Small intestine (tissue), 7 donors: ENCODE data around the gene CXCR5. TPM values are rescaled to one million over a fixed set of nuclear protein-coding genes. Genes with fewer than 3 reads are reported as not detected.
A peak's percentile ranks its signal among the peaks of the same experiment; 100 is the strongest.

Source experiments
- DNase-seq, 2 donors: peaks; one replicate each; pipeline versions ENCODE4 v3.0.0 to v3.0.0-alpha.2; 2013
- FAIRE-seq: peaks from 2 replicates; lab custom pipeline; 2012; peaks lifted over from hg19 to GRCh38; lab: Jason Lieb, UNC
- H3K27ac ChIP-seq, 3 donors: one replicate each; pipeline ENCODE4 v1.5.1; 2013; ENCODE audit warnings: low read length in 2 of 3, mild to moderate bottlenecking in 2 of 3, control low read depth in 1 of 3, inconsistent platforms in 1 of 3, low read depth in 1 of 3, moderate library complexity in 1 of 3
- H3K27me3 ChIP-seq, 3 donors: one replicate each; pipeline ENCODE4 v1.6.1; 2013; ENCODE audit warnings: low read length in 3 of 3, inconsistent platforms in 1 of 3; ENCODE audit not compliant: control insufficient read depth in 3 of 3, insufficient read depth in 3 of 3
- H3K36me3 ChIP-seq, 3 donors: one replicate each; pipeline ENCODE4 v1.6.1; 2013; ENCODE audit warnings: low read length in 3 of 3, inconsistent platforms in 1 of 3, low read depth in 1 of 3, mild to moderate bottlenecking in 1 of 3, moderate library complexity in 1 of 3; ENCODE audit not compliant: control insufficient read depth in 3 of 3, insufficient read depth in 2 of 3
- H3K4me1 ChIP-seq, 3 donors: one replicate each; pipeline ENCODE4 v1.6.1; 2013; ENCODE audit warnings: low read length in 2 of 3, inconsistent platforms in 1 of 3, low read depth in 1 of 3, mild to moderate bottlenecking in 1 of 3, moderate library complexity in 1 of 3; ENCODE audit not compliant: control insufficient read depth in 3 of 3, insufficient read depth in 2 of 3
- H3K4me3 ChIP-seq, 3 donors: one replicate each; pipeline ENCODE4 v1.5.1; 2013; ENCODE audit warnings: low read length in 3 of 3, control low read depth in 1 of 3, inconsistent platforms in 1 of 3, low read depth in 1 of 3, mild to moderate bottlenecking in 1 of 3, moderate library complexity in 1 of 3
- H3K9me3 ChIP-seq, 2 donors: one replicate each; pipeline ENCODE4 v1.6.1; 2013; ENCODE audit warnings: low read depth in 1 of 2, low read length in 1 of 2; ENCODE audit not compliant: control insufficient read depth in 2 of 2, insufficient read depth in 1 of 2
- WGBS, 3 donors: extraction: QIAGEN DNeasy Blood & Tissue Kit; methylation state at CpG; one replicate each; pipeline ENCODE4 v1.1.7; 2013; 5-methylcytosine and 5-hydroxymethylcytosine counted together
- polyA plus RNA-seq, 4 donors: library from polyadenylated mRNA; stranded (reverse) in 3 of 4; unstranded in 1 of 4; fragments of 200-250 nt in 3 of 4; fragments of 120-200 nt in 1 of 4; gene quantifications; one replicate each; pipeline versions ENCODE4 v1.2.1 to v1.2.3, GENCODE V29; 2013
- donor health status: healthy with polysubstance abuse.
- donor health status: control.
- donor health status: control.
- donor health status: Bipolar disorder and iron deficiency.
- donor health status: healthy.

The CXCR5 gene
- polyA plus RNA-seq, 4 donors: 0.15 to 0.61 (median 0.38) TPM

GRCh38 chr11:118843565-118843964 lies 40.1 kb upstream of the CXCR5 start:
- no peaks in the 10 kb centered on the region for H3K27me3 ChIP-seq
- H3K4me3 ChIP-seq: no peak overlapping the region
- H3K9me3 ChIP-seq: no peaks in the 10 kb centered on the region
- WGBS, 3 donors: 78 to 85% (median 79%) methylated on average over 2 of the region's 2 CpGs
- DNase-seq: no peak
- no peaks in the 10 kb centered on the region for H3K36me3 ChIP-seq
- H3K27ac ChIP-seq: no peak overlapping the region
- peaks cover 0 to 5% (median 2%) of the 10 kb centered on the region in 3 donors for H3K4me1 ChIP-seq
- no peak for FAIRE-seq

DNA sequence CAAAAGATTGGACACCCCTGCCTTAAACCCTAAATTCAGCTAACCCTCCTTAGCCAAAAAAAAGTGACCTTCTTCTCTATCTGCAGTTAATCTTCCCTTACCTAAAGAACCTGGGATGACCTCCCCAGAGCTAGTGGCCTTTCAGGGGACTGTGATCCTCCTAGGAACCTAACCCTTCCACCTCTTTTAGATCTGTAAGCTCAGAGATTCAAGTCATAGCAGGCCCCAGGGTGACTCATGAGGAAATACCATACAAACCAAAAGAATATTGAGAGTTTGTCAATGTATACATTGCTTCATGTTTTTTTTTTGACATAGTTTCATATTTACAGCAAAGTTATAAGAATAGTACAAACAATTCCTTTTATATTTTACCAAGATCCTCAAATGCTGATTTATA lies 38.3 kb upstream of the CXCR5 start:
- no peaks in the 10 kb centered on the region for H3K36me3 ChIP-seq
- H3K9me3 ChIP-seq: no peaks in the 10 kb centered on the region
- DNase-seq (no peak), FAIRE-seq (no peak)
- no peak overlapping the region for H3K4me3 ChIP-seq
- H3K27me3 ChIP-seq: no peaks in the 10 kb centered on the region
- peaks cover 0 to 5% (median 2%) of the 10 kb centered on the region in 3 donors for H3K4me1 ChIP-seq
- no peak overlapping the region for H3K27ac ChIP-seq

GRCh38 chr11:118846181-118846935 lies 37.3 kb upstream of the CXCR5 start:
- H3K4me3 ChIP-seq: no peak overlapping the region
- H3K36me3 ChIP-seq: no peaks in the 10 kb centered on the region
- H3K4me1 ChIP-seq: peaks cover 0 to 5% (median 2%) of the 10 kb centered on the region in 3 donors
- peak in 1 of 2 donors; percentile 75 for DNase-seq
- FAIRE-seq: no peak
- 45 to 73% (median 60%) methylated on average over 3 of the region's 3 CpGs for WGBS, 3 donors
- peak overlapping the region in 1 of 3 donors; percentile 56 for H3K27ac ChIP-seq
- H3K9me3 ChIP-seq: no peaks in the 10 kb centered on the region
- no peaks in the 10 kb centered on the region for H3K27me3 ChIP-seq

GRCh38 chr11:118849825-118850224 lies 33.9 kb upstream of the CXCR5 start:
- H3K27me3 ChIP-seq: no peaks in the 10 kb centered on the region
- H3K27ac ChIP-seq: no peak overlapping the region
- no peaks in the 10 kb centered on the region for H3K36me3 ChIP-seq
- 82 to 91% (median 91%) methylated on average over 4 of the region's 4 CpGs for WGBS, 3 donors
- H3K4me1 ChIP-seq: peaks cover 0 to 5% (median 2%) of the 10 kb centered on the region in 3 donors
- DNase-seq (no peak), FAIRE-seq (no peak)
- no peak overlapping the region for H3K4me3 ChIP-seq
- no peaks in the 10 kb centered on the region for H3K9me3 ChIP-seq

- Histone ChIP-seq H3K9me3 (no peaks in the 10 kb centered on the region), H3K4me3 (no peak overlapping the region), H3K27me3 (no peaks in the 10 kb centered on the region), H3K4me1 (no peaks in the 10 kb centered on the region), H3K36me3 (no peaks in the 10 kb centered on the region), H3K27ac (no peak overlapping the region)
- 60 to 76% (median 71%) methylated on average over 3 of the region's 3 CpGs for WGBS, 3 donors
- DNase-seq: no peak
- no peak for FAIRE-seq
Observed at GRCh38 chr11:118851970-118852369, 31.7 kb upstream of the CXCR5 start.

GRCh38 chr11:118853678-118854077 lies 30.0 kb upstream of the CXCR5 start:
- Histone ChIP-seq H3K27me3 (no peaks in the 10 kb centered on the region), H3K9me3 (no peaks in the 10 kb centered on the region), H3K27ac (no peak overlapping the region), H3K4me3 (no peak overlapping the region), H3K4me1 (no peaks in the 10 kb centered on the region), H3K36me3 (no peaks in the 10 kb centered on the region)
- FAIRE-seq (no peak), DNase-seq (peak in 1 of 2 donors; percentile 47)
- WGBS, 3 donors: 20 to 64% (median 41%) methylated on average over 12 of the region's 12 CpGs

- H3K27me3 ChIP-seq: no peaks in the 10 kb centered on the region
- FAIRE-seq (no peak), DNase-seq (no peak)
- WGBS, 3 donors: 80 to 86% (median 85%) methylated on average over 4 of the region's 4 CpGs
- H3K4me3 ChIP-seq: no peak overlapping the region
- no peaks in the 10 kb centered on the region for H3K4me1 ChIP-seq
- H3K36me3 ChIP-seq: no peaks in the 10 kb centered on the region
- H3K9me3 ChIP-seq: no peaks in the 10 kb centered on the region
- H3K27ac ChIP-seq: no peak overlapping the region
Observed at GRCh38 chr11:118856314-118856713, 27.4 kb upstream of the CXCR5 start.

GRCh38 chr11:118857385-118857784 lies 26.3 kb upstream of the CXCR5 start:
- 89 to 93% (median 93%) methylated on average over 5 of the region's 5 CpGs for WGBS, 3 donors
- DNase-seq (no peak), FAIRE-seq (no peak)
- no peaks in the 10 kb centered on the region for H3K36me3 ChIP-seq
- no peaks in the 10 kb centered on the region for H3K4me1 ChIP-seq
- H3K9me3 ChIP-seq: no peaks in the 10 kb centered on the region
- H3K4me3 ChIP-seq: no peak overlapping the region
- no peak overlapping the region for H3K27ac ChIP-seq
- H3K27me3 ChIP-seq: no peaks in the 10 kb centered on the region

GRCh38 chr11:118859973-118860372 lies 23.7 kb upstream of the CXCR5 start:
- no peaks in the 10 kb centered on the region for H3K27me3 ChIP-seq
- no peak for FAIRE-seq
- 74 to 83% (median 75%) methylated on average over 4 of the region's 4 CpGs for WGBS, 3 donors

More at GRCh38 chr11:118859973-118860372, 23.7 kb upstream of the CXCR5 start:
- Histone ChIP-seq H3K36me3 (no peaks in the 10 kb centered on the region), H3K4me3 (no peak overlapping the region), H3K4me1 (no peaks in the 10 kb centered on the region), H3K27ac (no peak overlapping the region), H3K9me3 (no peaks in the 10 kb centered on the region)
- DNase-seq: no peak
